Measurements from ENCODE around the gene IFNLR1. TPM values are rescaled to one million over a fixed set of nuclear protein-coding genes. Genes with fewer than 3 reads are reported as not detected.

Gene IFNLR1
- total RNA-seq, 2 experiments from 2014 or later, result 29.4 to 30.5 TPM

DNA sequence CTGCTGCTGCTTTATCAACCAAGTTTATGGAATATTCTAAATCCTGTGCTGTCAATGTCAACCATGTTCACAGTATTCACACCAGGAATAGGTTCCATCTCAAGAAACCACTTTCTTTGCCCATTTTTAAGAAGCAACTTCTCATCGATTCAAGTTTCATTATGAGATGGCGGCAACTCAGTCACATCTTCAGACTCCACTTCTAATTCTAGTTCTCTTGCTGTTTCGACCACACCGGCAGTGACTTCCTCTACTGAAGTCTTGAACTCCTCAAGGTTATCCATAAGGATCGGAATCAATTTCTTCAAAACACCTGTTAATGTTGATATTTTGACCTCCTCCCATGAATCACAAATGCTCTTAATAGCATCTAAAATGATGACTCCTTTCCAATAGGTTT lies 39.7 kb upstream of the IFNLR1 start:
- ChIA-PET POLR2A (interaction anchor here (0.9 kb wide), 1 partner anchor 10 kb away, joined by 3 read pairs; no protein-coding TSS in a partner anchor), CTCF (ENCODE audit: unreplicated experiment) (no interaction called here)
- no peak for TF ChIP-seq EZH2phosphoT487 (IDR thresholded peaks at IDR 0.05; ENCODE audit: borderline replicate concordance, low read depth, low read length)
- TF ChIP-seq, protein P1, sequence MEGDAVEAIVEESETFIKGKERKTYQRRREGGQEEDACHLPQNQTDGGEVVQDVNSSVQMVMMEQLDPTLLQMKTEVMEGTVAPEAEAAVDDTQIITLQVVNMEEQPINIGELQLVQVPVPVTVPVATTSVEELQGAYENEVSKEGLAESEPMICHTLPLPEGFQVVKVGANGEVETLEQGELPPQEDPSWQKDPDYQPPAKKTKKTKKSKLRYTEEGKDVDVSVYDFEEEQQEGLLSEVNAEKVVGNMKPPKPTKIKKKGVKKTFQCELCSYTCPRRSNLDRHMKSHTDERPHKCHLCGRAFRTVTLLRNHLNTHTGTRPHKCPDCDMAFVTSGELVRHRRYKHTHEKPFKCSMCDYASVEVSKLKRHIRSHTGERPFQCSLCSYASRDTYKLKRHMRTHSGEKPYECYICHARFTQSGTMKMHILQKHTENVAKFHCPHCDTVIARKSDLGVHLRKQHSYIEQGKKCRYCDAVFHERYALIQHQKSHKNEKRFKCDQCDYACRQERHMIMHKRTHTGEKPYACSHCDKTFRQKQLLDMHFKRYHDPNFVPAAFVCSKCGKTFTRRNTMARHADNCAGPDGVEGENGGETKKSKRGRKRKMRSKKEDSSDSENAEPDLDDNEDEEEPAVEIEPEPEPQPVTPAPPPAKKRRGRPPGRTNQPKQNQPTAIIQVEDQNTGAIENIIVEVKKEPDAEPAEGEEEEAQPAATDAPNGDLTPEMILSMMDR (conservative IDR thresholded peaks at IDR 0.05; ENCODE audit: low read length), result no peak
- H3K4me3 ChIP-seq (ENCODE audit: low read depth, low read length, poor library complexity, severe bottlenecking), result no peak overlapping the region
- H3K4me1 ChIP-seq (ENCODE audit: insufficient read depth, low read length, poor library complexity, severe bottlenecking), result no peaks in the 10 kb centered on the region
- H3K9me2 ChIP-seq (ENCODE audit: insufficient read depth, low read length), result no peaks in the 10 kb centered on the region
- no peak overlapping the region for H3K27ac ChIP-seq (ENCODE audit: low read depth, low read length, poor library complexity, severe bottlenecking)
- no peak overlapping the region for H2AFZ ChIP-seq (ENCODE audit: low read length)
- no peaks in the 10 kb centered on the region for H4K20me1 ChIP-seq (ENCODE audit: insufficient read depth, low read length)
- no peaks in the 10 kb centered on the region for H3K9me3 ChIP-seq (ENCODE audit: low read length)
- H3K4me2 ChIP-seq (ENCODE audit: low read length), result no peak overlapping the region
- no peaks in the 10 kb centered on the region for H3K79me2 ChIP-seq (ENCODE audit: insufficient read depth, low read depth, low read length)
- no peaks in the 10 kb centered on the region for H3K36me3 ChIP-seq (ENCODE audit: insufficient read depth, low read length)
- intact Hi-C loops (cut with micrococcal nuclease; ENCODE audit: unreplicated experiment), result no loop called here
- DNase-seq (ENCODE audit: low spot score), result no peak
- no TSS peak for BruUV-seq (replicated peaks)

DNA sequence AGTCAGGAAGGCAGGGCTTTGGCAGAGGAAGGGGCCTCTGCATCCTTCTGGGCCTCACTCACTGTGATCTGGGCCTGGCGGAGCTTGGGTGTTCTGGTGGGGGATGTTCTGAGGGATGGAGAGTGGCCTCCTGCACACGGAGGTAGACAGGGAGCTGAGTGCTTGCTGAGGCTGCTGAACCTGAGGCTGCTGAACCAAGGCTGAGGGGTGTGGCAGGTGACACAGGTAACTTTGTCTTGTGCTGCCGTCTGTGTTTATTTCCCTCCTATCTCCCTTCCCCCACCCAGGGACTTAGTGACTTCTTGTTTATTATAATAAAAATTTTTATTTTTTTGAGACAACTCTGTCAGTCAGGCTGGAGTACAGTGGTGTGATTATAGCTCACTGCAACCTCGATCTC lies 37.7 kb upstream of the IFNLR1 start:
- Histone ChIP-seq H3K9me2 (ENCODE audit: insufficient read depth, low read length) (no peaks in the 10 kb centered on the region), H3K4me2 (ENCODE audit: low read length) (no peak overlapping the region), H4K20me1 (ENCODE audit: insufficient read depth, low read length) (no peaks in the 10 kb centered on the region), H3K79me2 (ENCODE audit: insufficient read depth, low read depth, low read length) (no peaks in the 10 kb centered on the region), H3K4me1 (ENCODE audit: insufficient read depth, low read length, poor library complexity, severe bottlenecking) (no peaks in the 10 kb centered on the region), H2AFZ (ENCODE audit: low read length) (no peak overlapping the region), H3K9me3 (ENCODE audit: low read length) (no peaks in the 10 kb centered on the region), H3K27ac (ENCODE audit: low read depth, low read length, poor library complexity, severe bottlenecking) (no peak overlapping the region), H3K36me3 (ENCODE audit: insufficient read depth, low read length) (no peaks in the 10 kb centered on the region), H3K4me3 (ENCODE audit: low read depth, low read length, poor library complexity, severe bottlenecking) (no peak overlapping the region)
- no TSS peak for BruUV-seq (replicated peaks)
- no peak for TF ChIP-seq EZH2phosphoT487 (IDR thresholded peaks at IDR 0.05; ENCODE audit: borderline replicate concordance, low read depth, low read length)
- TF ChIP-seq, protein P1 (conservative IDR thresholded peaks at IDR 0.05; ENCODE audit: low read length), result no peak
- intact Hi-C loops (cut with micrococcal nuclease; ENCODE audit: unreplicated experiment), result no loop called here
- ChIA-PET CTCF (ENCODE audit: unreplicated experiment) (interaction anchor here (0.6 kb wide), 1 partner anchor 77 kb away, joined by 3 read pairs; no protein-coding TSS in a partner anchor), POLR2A (interaction anchor here (0.6 to 1.1 kb wide), 3 partner anchors 21 to 546 kb away, joined by 3 to 6 read pairs (median 6); no protein-coding TSS in a partner anchor)
- no peak for DNase-seq (ENCODE audit: low spot score)

DNA sequence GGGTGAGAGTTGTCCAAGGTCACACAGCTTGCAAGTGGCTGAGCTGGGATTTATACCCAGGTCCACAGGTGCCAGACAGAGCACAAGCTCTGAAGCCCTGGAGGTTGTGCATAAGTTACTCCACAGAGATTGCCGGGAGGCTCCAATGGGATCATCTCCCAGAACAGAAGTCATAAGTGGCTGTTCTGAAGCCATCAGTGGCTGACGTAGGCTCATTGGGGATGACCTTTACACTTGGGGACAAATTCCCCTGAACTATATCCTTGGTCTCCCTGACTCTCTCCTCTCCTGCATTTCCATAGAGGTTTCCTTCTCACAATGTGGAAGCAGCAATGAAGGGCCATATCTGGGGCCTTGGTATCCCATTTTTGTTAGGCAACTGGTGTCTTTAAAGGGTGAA lies 37.0 kb upstream of the IFNLR1 start:
- Histone ChIP-seq H3K4me1 (ENCODE audit: insufficient read depth, low read length, poor library complexity, severe bottlenecking) (no peaks in the 10 kb centered on the region), H3K79me2 (ENCODE audit: insufficient read depth, low read depth, low read length) (no peaks in the 10 kb centered on the region), H3K4me3 (ENCODE audit: low read depth, low read length, poor library complexity, severe bottlenecking) (no peak overlapping the region), H3K36me3 (ENCODE audit: insufficient read depth, low read length) (no peaks in the 10 kb centered on the region), H3K27ac (ENCODE audit: low read depth, low read length, poor library complexity, severe bottlenecking) (no peak overlapping the region), H3K9me3 (ENCODE audit: low read length) (no peaks in the 10 kb centered on the region), H3K4me2 (ENCODE audit: low read length) (no peak overlapping the region), H4K20me1 (ENCODE audit: insufficient read depth, low read length) (no peaks in the 10 kb centered on the region), H2AFZ (ENCODE audit: low read length) (no peak overlapping the region), H3K9me2 (ENCODE audit: insufficient read depth, low read length) (no peaks in the 10 kb centered on the region)
- ChIA-PET POLR2A (no interaction called here), CTCF (ENCODE audit: unreplicated experiment) (no interaction called here)
- no peak for DNase-seq (ENCODE audit: low spot score)
- intact Hi-C loops (cut with micrococcal nuclease; ENCODE audit: unreplicated experiment), result no loop called here
- BruUV-seq (replicated peaks), result no TSS peak
- no peak for TF ChIP-seq EZH2phosphoT487 (IDR thresholded peaks at IDR 0.05; ENCODE audit: borderline replicate concordance, low read depth, low read length)
- TF ChIP-seq, protein P1 (conservative IDR thresholded peaks at IDR 0.05; ENCODE audit: low read length), result no peak

All from OCI-LY7 (cell line).